GM18505 (cell line): ENCODE results near the gene OCA2.

Experiments used
- ATAC-seq: cut with Tn5 transposase; IDR thresholded peaks from one replicate; pipeline ENCODE4 v1.9.1; 2021; ENCODE audit not compliant: unreplicated experiment
- POLR2A ChIP-seq: IDR thresholded peaks from 4 replicates; pipeline ENCODE4 v1.6.1; 2011; ENCODE audit warnings: borderline replicate concordance; ENCODE audit not compliant: insufficient read depth, insufficient read length; ENCODE audit errors: extremely low read depth

OCA2 gene

DNA sequence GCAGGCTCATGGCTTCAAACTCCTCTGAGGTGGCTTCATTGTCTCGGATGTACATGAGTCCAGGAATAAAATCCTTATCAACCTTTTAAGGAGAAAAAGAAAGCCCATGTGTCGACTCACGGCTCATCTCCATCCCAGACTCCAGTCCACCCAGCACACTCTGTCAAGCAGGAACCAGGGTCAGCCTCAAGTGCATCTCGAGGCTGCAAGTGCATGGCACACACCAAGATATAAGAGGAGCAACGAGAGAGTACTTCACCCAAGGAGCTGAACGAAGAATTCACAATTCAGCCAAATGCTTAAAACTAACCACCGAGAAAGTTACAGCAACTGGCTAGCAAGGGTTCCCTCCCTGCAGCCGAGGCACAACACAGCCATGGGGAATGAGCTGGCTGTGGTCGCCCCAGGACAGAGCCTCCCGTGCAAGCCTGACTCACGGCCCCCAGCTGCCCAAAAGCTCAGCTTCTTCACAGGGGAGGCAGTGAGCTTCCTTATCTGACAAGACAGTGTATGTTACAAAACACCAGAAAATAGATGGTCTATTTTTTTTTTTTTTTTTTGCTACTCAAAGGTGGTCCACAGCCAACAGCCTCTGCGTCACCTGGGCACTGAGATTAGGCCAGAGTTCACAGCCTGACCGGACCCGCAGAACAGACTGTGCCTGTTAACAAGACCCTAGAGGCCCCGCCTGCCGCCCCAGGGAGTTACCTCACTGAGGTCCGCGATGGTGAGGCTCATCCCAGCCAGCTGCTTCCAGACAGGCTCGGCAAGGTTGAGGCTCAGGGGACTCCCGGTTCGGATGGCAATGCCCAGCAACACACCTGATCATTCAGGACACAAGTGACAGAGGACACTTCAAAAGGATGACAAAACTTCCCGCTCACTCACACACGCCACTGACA, 15.9 kb upstream of the OCA2 start:
- no peak for ATAC-seq
- TF ChIP-seq POLR2A = no peak

DNA sequence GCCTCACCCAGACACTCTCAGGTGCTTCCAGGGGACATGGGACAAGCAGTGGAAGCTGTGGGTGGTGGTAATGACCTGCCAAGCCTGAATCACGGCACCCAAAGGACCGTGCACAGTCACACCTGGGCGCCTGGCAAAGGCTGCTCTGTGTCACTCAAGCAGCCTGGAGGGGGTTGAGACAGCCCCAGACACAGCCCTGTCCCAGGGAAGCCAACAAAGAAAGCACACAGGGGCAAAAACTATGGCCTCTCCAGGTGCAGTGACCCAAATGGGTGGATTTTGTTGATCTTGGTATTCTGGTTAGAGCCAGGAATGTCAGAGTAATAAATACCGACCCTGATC, 15.0 kb upstream of the OCA2 start:
- no peak for TF ChIP-seq POLR2A
- no peak for ATAC-seq

DNA sequence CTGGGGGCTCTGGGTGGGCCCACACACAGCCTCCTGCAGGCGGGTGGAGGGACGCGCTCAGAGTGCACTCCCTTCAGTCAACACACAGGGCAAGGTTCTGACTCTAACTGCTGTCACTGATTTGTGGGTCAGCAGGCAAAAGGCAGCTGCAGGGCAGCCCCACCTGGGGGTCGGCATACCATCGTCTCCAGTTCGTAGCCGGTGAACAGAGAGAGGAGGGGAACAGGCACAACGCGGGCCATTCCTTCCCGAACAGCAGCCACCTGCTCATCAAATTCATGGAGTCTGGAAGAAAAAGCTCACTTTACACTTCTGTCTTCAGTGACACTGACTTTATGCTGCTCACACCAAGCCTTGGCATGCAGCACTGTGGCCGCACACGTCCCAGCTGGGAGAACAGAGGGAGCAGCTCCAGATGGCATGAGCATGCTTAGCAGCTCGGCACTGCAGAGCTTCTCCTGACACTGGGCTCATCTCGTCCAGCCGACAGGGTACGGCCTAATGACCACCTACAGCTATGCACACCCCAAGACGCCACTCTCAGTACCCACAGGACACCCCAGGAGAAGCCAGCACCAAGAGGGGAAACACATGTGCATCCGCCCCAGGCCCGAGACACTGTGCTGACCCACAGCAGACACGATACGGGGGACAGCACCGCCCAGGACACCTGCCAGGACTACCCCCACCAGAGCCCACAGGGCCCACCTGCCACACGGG, 14.4 kb upstream of the OCA2 start:
- TF ChIP-seq POLR2A = no peak
- ATAC-seq = no peak

DNA sequence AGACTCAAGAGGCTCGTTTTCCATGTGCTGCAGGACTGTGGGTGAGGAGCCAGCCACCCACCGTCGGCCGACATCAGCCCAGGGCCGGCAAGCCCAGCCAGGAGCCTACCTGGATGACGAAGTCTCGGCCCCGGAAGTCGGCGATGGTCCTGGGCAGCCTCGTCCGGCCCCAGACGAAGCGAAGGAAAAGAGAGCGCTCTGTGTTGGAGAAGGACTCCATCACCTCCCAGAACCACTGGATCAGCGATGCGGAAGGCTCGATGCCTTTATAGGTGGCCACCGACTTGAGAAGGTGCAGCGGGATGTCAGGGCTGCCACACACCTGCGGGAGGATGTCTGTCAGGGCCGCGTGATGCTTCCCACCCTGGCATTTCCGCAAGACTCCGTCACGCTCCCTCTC, 13.8 kb upstream of the OCA2 start:
- ATAC-seq = no peak
- TF ChIP-seq POLR2A = no peak

DNA sequence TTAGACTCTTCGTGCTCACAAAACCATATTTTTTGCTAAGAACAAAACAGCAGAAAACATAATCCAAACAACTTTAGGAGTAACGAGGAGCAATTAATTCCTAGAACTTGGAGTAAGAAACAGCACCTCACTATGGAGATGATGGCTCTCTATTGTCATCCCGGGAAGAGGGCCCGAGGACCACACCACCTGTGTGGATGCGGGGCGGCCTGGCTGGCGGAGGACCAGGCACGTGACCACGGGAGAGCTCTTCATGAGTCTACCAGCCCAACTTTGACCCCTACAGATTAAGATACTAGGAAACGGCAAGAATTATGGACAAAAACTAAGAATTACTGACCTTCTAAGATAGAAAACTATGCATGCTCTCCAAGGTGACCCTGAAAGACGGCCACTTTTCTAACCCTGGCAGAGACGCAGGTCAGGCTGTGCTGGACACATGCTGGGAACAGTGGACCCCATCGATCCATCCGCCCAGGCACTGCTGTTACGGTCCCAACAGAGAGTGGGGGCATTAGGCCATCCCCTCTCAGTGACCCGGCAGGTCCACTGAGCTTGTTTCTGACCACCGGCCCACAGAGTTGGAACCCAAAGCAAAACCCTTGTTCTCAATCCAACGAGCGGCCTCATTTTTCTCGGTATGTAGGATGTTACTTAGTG, 13.1 kb upstream of the OCA2 start:
- no peak for ATAC-seq

DNA sequence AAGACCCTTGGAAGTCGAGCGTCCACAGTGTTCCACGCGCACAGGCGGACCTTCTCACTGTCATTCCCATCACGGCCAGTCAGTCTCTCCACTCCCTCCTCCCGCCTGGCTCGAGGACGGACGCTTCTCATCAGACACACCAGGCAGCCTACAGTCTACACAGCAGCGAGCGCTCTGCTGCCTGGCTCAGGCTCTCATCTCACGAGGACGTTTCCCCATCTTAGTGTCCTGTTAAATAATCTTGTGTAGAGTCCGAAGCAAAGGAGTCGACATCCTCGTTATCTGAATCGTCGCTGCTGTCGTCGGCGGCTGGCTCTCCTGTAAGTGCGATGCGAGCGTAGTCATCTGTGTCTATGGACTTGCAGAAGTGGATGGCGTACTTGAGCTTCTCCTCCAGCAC, 12.4 kb upstream of the OCA2 start:
- ATAC-seq = no peak
- no peak for TF ChIP-seq POLR2A

More for the DNA sequence above, 13.1 kb upstream of the OCA2 start:
- no peak for TF ChIP-seq POLR2A

DNA sequence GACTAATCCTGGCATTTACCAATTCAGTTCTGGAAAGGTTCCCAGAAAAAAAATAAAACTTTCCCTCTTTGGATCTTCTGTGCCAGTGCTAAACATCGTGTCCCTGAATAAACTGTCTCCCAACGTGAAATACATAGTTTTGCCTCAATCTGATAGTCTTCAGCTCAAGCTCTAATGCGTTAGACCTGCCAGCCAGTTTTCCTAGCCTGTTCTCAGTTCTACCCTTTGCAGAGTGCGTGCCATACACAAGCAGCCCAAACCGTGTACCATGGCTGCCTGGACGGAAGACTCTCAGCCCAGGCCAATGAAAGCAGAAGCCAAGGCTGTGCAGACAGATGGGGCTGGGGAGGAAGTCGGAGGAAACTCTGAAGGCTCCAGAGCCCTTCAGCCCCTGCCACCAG, 11.4 kb upstream of the OCA2 start:
- no peak for ATAC-seq
- TF ChIP-seq POLR2A = no peak

DNA sequence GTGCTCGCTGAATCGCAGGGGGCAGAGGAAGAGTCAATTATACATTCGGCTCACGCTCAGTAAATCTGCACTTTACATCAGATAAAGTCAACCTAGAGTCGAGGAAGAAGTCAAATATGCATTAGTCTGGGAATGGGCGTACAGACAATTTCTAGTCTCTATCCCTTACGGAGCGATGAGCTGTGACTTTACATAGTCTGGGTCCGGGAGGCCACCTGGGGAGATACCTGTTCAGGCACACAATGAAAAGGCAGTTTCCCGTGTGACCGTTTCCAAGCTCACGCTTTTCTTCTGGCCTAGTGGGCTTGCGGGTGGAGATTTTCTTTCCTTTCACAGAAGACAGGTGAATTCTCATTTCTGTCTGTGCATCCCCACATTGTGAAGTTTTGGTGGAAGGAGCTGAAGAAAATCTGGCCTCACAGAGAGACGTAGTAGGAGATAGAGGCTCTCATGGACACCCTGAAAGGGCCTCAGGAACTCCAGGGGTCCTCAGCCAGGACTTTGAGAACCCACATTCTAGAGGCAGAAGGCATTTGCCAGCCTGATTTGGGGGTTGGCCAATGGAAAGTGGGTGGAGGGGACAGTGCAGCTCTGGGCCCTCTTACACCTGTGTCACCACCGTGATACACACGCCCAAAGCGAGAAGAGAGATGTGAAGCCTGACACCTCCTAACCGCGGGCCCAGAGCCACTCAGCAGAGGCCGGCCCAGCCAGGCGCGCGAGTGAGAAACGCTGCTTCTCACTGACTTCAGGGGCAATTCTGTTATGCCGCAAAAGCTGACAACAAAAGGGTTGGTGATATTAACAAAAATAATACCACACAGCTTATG, 10.7 kb upstream of the OCA2 start:
- ATAC-seq = no peak
- TF ChIP-seq POLR2A = no peak

DNA sequence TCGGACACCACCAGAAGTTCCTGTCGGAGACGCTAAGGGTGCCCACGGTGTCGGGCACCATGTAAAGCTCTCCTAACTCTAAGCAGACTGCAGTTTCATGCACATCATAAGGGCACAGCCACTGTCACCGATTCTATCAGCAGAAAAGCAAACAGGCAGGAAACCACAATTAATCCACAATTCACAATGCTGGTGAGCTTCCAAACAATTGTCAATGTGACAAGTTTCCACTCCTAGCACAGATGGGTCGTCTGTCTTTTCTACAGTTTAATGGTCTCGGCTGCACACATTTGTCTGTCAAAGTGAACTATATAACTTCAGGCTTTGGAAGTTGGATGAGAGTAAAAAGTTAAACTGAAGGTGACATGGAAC, 8.8 kb upstream of the OCA2 start:
- no peak for ATAC-seq
- no peak for TF ChIP-seq POLR2A

DNA sequence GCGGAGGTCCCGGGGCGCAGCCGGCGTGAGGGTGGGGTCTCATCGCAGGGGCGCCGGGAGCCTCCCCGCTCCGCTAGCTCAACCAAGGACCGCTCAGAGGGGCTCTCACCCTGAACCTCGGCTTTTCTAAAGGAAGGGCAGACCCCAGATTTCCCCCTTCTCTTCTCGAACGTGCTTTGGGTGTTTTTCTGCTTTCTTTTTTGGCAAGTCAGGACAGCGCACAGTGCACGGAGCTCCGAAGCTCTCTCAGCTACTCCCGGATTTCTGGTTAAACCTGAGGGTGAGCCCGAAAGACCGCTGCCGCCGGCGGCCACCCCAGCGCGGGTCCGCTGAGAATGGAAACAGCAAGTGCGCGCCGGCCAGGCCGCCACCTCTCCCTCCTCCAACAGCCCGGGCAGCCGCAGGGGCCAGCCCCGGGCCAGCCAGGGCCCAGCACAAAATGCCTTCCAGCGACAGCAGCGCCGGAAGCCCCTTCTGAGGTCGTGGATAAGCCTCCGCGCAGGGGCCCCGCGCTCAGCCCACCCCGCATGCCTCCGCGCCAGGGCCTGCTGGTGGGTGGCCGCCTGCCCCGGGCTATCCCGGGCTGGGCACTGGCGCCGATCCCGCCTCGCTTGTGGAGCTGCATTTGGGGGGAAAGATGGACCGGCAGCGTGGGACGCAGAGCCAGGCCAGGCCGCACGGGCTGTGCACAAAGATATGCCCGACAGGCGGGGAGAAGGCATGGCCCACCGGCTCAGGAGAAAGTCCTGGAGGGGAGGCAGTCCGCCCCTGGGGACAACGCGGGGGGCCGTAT, 8.2 kb upstream of the OCA2 start:
- ATAC-seq = no peak
- no peak for TF ChIP-seq POLR2A

DNA sequence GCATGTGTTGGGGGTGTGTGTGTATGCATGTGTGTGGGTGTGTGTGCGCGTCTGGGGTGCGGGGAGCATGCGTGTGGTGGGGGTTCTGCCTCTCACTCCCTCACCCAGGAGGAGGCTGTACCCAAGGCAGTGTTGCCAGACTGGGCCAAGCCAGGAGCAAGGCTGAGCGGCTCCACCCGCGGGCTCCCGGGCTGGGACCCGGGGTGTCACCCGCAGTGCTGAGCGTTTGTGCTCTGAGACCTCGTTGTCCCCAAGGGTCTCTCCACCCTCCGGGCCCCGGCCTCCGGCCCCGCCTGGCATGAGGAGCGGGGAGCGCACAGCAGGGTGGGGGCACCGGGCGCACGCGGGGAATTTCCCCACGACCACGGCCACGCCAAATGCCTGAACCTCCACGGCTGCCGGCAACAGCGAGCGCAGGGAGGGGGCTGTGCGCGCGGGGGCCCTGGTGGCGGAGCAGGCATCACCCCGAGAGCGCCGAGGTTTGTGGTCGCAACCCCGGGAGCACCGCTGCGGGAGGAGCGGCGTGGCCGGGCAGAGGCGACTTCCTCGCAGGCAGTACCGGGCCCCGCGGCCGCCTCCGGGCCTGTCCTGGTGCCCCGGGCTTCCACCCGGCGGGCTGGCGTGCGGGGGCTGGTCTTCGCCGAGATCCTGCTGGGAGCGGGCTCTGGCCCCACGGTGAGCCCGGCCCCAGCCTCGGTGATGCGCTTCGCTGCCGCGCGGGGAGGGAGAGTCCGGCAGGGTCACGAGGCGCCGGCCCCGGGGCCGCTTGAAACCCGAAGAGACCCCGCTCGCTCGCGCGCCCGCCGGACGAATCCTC, 7.4 kb upstream of the OCA2 start:
- TF ChIP-seq POLR2A = no peak
- ATAC-seq = no peak
